MM.1S (cell line): ENCODE data around the gene RNF26.
A peak's percentile ranks its signal among the peaks of the same experiment; 100 is the strongest.

Experiments used
- DNase-seq: peaks from one replicate; pipeline ENCODE4 v3.0.0-alpha.2; 2015
- H2AFZ ChIP-seq: fragments of 300-600 bp; sonication (generic); 2 replicates; pipeline ENCODE4 v1.6.0; 2016; ENCODE audit warnings: antibody characterized with exemption, low read length
- H3F3A ChIP-seq: fragments of 300-600 bp; sonication (generic); 2 replicates; pipeline ENCODE4 v1.6.1; 2016; ENCODE audit warnings: mild to moderate bottlenecking, antibody characterized with exemption, low read length, moderate library complexity, mixed read lengths; ENCODE audit not compliant: insufficient read depth
- H3K27ac ChIP-seq: fragments of 300-600 bp; sonication (generic); 2 replicates; pipeline ENCODE4 v1.5.1; 2016; ENCODE audit warnings: mild to moderate bottlenecking, low read length
- H3K27me3 ChIP-seq: fragments of 300-600 bp; sonication (generic); replicated peaks from 2 replicates; pipeline ENCODE4 v1.6.0; 2016; ENCODE audit warnings: low read length; ENCODE audit not compliant: insufficient read depth
- H3K36me3 ChIP-seq: fragments of 300-600 bp; sonication (generic); replicated peaks from 2 replicates; pipeline ENCODE4 v1.6.1; 2016; ENCODE audit warnings: mild to moderate bottlenecking, low read length, mixed read lengths; ENCODE audit not compliant: insufficient read depth
- H3K4me1 ChIP-seq: fragments of 300-600 bp; sonication (generic); 2 replicates; pipeline ENCODE4 v1.6.1; 2016; ENCODE audit warnings: low read length, mixed read lengths
- H3K4me2 ChIP-seq: fragments of 300-600 bp; sonication (generic); 2 replicates; pipeline ENCODE4 v1.6.0; 2016; ENCODE audit warnings: low read depth, low read length
- H3K4me3 ChIP-seq: fragments of 300-600 bp; sonication (generic); 2 replicates; pipeline ENCODE4 v1.5.1; 2016; ENCODE audit warnings: low read length, mixed read lengths
- H3K79me2 ChIP-seq: fragments of 300-600 bp; sonication (generic); 2 replicates; pipeline ENCODE4 v1.6.1; 2016; ENCODE audit warnings: mixed run types, low read length, mixed read lengths
- H3K9ac ChIP-seq: fragments of 300-600 bp; sonication (generic); 2 replicates; pipeline ENCODE4 v1.6.1; 2016; ENCODE audit warnings: low read length, mixed read lengths
- H3K9me2 ChIP-seq: fragments of 300-600 bp; sonication (generic); replicated peaks from 2 replicates; pipeline ENCODE4 v1.6.1; 2016; ENCODE audit warnings: mild to moderate bottlenecking, low read length, mixed read lengths; ENCODE audit not compliant: insufficient read depth
- H3K9me3 ChIP-seq: fragments of 300-600 bp; sonication (generic); replicated peaks from 2 replicates; pipeline ENCODE4 v1.6.1; 2016; ENCODE audit warnings: mild to moderate bottlenecking, low read length, mixed read lengths; ENCODE audit not compliant: insufficient read depth
- H4K20me1 ChIP-seq: fragments of 300-600 bp; sonication (generic); 2 replicates; pipeline ENCODE4 v1.6.1; 2016; ENCODE audit warnings: mild to moderate bottlenecking, low read length, moderate library complexity, mixed read lengths; ENCODE audit not compliant: insufficient read depth
- EZH2 ChIP-seq: fragments of 300-600 bp; sonication (generic); optimal IDR thresholded peaks from 2 replicates; pipeline ENCODE3; 2017; ENCODE audit warnings: low read depth, mild to moderate bottlenecking, antibody characterized with exemption, low read length, mixed read lengths
- EZH2phosphoT487 ChIP-seq: fragments of 300-600 bp; sonication (generic); IDR thresholded peaks from 2 replicates; pipeline ENCODE4 v1.6.1; 2018; ENCODE audit warnings: antibody characterized with exemption, low read length
- TF ChIP-seq, protein P1 (sequence below): fragments of 300-600 bp; sonication (generic); IDR thresholded peaks from 2 replicates; pipeline ENCODE4 v1.5.1; 2016; ENCODE audit warnings: antibody characterized with exemption, low read length, mixed read lengths

Gene RNF26

DNA sequence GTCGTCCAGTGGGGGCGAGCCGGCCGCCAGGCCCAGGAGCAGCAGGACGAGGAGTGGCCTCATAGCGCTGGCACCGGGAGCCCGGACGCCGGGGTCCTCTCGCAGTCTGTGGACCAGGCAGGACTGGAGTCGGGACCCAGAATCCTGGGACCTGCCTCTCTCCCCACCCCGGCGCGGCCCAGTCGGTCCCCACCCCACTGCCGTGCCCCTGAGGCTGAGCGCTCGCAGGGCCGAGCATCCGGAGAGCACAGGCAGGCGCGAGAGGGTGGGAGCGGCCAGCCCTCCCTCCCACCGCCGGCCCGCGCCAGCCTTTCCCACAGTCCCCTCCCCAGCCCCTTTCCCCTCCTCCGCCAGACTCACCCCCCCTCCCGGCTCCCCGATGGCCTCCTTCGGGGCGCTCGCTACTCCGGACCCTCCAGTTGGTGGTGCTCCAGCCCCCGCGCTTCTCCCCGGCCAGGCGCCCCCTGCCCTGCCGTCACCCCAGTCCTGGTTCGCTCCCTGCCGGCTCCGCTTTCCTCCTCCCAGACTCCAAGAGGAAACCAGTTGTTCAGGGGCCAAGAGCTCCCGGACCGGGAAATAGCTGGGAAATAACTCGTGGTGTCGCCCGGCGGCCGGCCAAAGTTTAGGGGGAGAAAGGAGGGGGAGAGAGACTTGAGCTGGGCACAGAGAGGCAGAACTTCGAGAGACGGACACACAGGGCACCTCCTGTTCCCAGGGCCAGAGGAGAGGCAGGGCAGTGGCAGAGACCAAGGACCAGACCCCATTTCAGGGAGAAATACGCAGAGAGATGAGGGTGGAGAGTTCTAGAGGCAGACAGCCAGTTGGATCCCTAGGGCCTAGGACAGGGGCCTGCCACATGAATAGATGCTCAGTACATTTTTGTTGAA lies 6.3 kb downstream of the RNF26 start, which contains the start of gene C1QTNF5:
TSS of gene C1QTNF5 (minus strand) at position 549 of the 887 bp plus-strand sequence. CDS start at position 63, 486 bp downstream.
- Histone ChIP-seq H3F3A (no peaks in the 10 kb centered on the region), H3K36me3 (no peaks in the 10 kb centered on the region), H3K9me2 (no peaks in the 10 kb centered on the region), H3K4me1 (0 out of 2 replicates have a peak, but pooled peaks cover 7% of the 10 kb centered on the region), H3K4me3 (no peak within 1 kb of the TSS), H3K4me2 (peak within 1 kb of the TSS; percentile 47; the same call in 1 of the 2 replicates), H3K9me3 (no peaks in the 10 kb centered on the region), H3K9ac (no peak within 1 kb of the TSS), H3K79me2 (peaks cover 5% of the 10 kb centered on the region), H3K27me3 (peaks cover 55% of the 10 kb centered on the region), H2AFZ (0 out of 2 replicates have a peak within 1 kb of the TSS, but pooled peaks have one; percentile 7), H3K27ac (no peak within 1 kb of the TSS), H4K20me1 (no peaks in the 10 kb centered on the region)
- DNase-seq, result no peak
- TF ChIP-seq, protein P1, sequence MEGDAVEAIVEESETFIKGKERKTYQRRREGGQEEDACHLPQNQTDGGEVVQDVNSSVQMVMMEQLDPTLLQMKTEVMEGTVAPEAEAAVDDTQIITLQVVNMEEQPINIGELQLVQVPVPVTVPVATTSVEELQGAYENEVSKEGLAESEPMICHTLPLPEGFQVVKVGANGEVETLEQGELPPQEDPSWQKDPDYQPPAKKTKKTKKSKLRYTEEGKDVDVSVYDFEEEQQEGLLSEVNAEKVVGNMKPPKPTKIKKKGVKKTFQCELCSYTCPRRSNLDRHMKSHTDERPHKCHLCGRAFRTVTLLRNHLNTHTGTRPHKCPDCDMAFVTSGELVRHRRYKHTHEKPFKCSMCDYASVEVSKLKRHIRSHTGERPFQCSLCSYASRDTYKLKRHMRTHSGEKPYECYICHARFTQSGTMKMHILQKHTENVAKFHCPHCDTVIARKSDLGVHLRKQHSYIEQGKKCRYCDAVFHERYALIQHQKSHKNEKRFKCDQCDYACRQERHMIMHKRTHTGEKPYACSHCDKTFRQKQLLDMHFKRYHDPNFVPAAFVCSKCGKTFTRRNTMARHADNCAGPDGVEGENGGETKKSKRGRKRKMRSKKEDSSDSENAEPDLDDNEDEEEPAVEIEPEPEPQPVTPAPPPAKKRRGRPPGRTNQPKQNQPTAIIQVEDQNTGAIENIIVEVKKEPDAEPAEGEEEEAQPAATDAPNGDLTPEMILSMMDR, result no peak
- TF ChIP-seq EZH2phosphoT487, result no peak
- no peak for TF ChIP-seq EZH2

DNA sequence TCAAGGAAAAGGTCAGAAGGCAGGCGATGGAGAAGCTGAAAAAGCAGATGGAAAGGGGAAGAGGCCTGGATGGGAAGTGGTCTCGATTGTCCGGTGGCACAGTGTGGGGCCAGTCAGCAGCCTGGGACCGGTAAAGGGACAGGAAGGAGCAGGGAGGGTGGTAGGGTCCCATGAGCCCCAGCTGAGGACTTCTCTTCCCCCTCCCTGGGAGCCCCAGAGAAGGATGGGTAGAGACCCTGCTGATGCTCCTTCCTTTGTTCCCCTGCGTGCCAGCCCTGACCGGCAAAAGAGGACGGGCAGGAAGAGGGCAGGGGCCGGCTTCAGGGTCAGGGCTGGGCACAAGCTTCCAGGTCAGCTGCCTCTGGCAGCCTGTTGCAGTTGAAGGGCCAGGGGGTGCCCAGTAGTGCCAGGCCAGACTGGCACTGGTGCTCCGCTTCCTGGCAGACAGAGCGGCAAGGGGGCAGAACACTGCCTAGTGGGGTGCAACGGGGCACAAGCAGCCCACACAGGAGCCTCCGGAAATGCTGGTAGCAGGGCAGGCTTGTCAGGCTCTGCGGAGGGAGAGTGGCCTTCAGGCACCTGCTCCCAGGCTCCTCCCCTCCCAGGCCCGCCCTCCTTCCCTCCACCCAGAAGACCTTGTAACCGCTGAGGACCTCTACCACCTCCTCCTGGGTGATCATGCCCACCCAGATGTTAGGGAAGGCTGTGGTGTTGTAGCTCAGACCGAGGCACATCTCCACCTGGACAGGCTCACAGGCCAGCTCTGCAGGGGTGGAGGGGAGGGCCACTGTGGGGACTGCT lies 7.1 kb downstream of the RNF26 start:
- H3K4me3 ChIP-seq, result no peak overlapping the region
- DNase-seq, result no peak
- no peaks in the 10 kb centered on the region for H3K79me2 ChIP-seq
- H4K20me1 ChIP-seq, result no peaks in the 10 kb centered on the region
- no peaks in the 10 kb centered on the region for H3K9me3 ChIP-seq
- H3F3A ChIP-seq, result no peaks in the 10 kb centered on the region
- no peak overlapping the region for H3K27ac ChIP-seq
- H3K9ac ChIP-seq, result no peak overlapping the region
- no peak overlapping the region for H3K4me2 ChIP-seq
- 0 out of 2 replicates have a peak, but pooled peaks cover 5% of the 10 kb centered on the region for H3K4me1 ChIP-seq
- no peaks in the 10 kb centered on the region for H3K36me3 ChIP-seq
- no peak overlapping the region for H2AFZ ChIP-seq
- no peak for TF ChIP-seq EZH2
- TF ChIP-seq, protein P1, result no peak
- TF ChIP-seq EZH2phosphoT487, result no peak
- H3K27me3 ChIP-seq, result peaks cover 64% of the 10 kb centered on the region
- H3K9me2 ChIP-seq, result no peaks in the 10 kb centered on the region

DNA sequence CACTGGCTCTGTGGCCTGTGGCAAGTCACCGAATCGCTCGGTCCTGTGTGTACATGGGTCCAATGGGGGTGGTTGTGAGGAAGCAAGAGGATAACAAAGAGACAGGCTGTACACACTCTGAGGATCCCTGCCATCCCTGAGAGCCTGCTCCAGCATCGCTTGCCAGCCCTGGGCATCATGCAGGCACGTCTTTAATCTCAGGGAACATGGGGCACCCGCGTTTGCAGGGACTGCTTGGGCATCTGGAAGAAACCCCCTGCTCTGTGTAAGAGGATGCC lies 7.6 kb downstream of the RNF26 start:
- Histone ChIP-seq H3F3A (no peaks in the 10 kb centered on the region), H2AFZ (no peak overlapping the region), H3K9ac (no peak overlapping the region), H3K36me3 (no peaks in the 10 kb centered on the region), H3K27ac (no peak overlapping the region), H3K4me3 (no peak overlapping the region), H4K20me1 (no peaks in the 10 kb centered on the region), H3K27me3 (peaks cover 69% of the 10 kb centered on the region), H3K79me2 (no peaks in the 10 kb centered on the region), H3K4me1 (0 out of 2 replicates have a peak, but pooled peaks cover 5% of the 10 kb centered on the region), H3K4me2 (no peak overlapping the region), H3K9me2 (no peaks in the 10 kb centered on the region), H3K9me3 (no peaks in the 10 kb centered on the region)
- DNase-seq, result no peak
- TF ChIP-seq EZH2phosphoT487 (no peak), EZH2 (no peak)
- TF ChIP-seq, protein P1, result no peak
